OCI-M2 (cell line): ENCODE results near the gene MRPL54.

Source experiments
- DNase-seq: peaks from one replicate; lab custom pipeline; 2025; ENCODE audit not compliant: unreplicated experiment; lab: John Stamatoyannopoulos, UW

MRPL54 gene

DNA sequence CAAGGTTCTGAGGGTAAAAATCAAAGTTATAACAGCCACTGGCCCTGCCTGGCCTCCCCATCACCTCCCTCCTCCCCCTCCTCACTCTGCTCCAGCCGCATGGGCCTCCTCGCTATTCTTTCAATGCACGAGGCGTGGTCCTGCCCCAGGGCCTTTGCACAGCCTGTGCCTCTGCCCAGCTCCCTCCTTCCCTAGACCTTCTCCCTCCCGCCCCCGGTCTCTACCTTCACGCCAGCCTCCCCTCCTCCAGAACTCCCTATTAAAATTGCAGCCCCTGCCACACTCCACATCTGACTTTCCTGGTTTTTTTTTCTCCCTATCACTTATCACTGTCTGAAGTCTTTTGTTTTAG lies 6.2 kb downstream of the MRPL54 start:
- DNase-seq, result no peak

DNA sequence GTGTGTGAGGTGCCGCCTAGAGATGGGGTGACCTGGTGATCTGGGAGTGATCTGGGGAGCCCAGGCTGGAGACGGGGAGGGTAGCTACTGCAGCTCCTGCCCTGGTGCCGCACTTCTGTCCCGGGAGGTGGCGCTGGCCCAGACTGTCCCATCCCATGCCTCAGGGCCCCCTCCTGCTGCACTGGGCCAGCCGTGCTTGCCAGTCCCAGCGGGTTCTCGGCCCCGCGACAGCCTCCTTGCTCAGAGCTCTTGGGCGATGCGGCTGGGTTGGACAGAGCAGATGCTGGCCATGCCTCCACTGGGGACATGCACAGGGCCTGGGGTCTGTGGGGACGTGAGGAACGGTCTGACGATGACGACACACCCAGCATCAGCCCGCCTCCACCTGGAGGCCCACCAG lies 7.0 kb downstream of the MRPL54 start:
- DNase-seq, result no peak

DNA sequence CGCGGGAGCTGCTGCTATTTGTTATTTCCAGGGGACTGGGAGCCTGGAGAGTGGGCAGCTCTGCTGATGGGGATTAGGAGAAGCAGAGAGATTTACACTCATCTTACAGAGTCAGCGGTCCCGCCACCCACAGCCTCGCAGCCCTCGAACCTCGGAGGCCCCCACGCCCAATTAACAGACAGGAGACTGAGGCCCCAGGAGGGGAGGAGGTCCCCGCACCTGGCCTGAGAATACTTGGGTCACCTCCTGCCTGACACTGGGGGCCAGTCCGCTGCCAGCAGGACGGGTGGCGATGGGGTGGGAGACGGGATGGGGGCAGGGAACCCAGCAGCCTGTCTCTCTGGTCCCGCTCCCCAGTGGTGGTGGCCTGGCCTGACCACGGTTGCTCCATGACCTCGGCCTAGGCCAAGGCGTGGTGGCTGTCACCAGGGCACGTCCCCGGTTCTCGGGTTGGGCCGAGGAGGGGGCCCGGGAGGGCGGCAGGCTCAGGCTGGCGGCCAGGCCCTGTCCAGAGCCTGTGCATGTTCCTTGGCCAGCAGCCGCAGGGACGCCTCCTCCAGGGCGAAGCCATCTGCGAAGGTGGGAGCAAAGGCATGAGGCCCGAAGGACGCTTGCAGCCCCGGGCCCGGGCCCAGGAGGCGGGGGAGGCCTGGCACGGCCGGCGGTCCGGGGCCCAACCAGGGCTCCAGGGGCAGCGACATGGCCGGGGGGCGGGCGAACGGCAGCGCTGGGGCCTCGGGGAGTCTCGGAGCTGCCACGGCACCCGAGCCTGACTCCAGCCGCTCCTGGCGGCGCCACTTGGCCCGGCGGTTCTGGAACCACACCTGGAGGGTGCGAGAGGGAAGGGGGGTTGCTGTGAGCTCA lies 7.9 kb downstream of the MRPL54 start:
- no peak for DNase-seq

DNA sequence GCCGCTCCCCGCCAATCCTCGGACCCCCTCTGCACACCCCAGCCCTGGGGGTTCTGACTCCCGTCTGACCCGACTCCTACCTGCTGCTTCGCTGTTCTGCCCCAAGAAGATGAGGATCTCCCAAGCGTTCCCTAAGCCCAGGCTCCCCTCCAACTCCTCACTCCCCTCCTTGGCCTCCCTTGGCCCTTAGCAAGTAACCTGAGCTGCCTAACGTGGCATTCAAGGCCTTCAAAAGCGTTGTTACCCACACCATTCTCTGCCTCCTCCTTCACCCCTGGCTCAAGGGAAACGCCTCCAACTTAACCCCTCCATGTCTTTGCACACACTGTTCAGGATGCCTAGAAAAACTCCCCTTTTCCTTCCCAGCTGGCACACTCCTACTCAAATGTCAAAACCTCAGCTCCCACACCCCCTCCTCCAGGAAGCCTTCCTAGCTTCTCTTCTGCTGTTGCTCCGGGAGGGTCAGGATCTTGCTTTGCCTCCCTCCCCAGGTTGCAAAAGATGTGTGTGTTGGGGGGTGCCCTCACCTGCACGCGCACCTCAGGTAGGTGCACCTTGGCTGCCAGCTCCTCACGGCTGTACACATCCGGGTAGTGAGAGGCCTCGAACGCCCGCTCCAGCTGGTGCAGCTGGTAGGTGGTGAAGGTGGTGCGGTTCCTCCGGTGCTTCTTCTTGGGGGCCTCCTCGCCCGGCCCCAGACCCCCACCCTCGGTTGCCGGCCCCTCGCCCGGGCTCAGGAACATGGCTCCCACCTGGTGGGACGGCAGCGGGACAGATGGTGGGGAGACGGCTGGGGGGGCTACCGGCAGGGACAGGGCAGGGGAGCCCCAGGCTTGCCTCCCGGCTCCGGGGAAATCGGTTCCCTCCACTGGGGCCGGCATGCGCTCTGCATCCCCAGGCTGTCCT lies 8.8 kb downstream of the MRPL54 start:
- no peak for DNase-seq

DNA sequence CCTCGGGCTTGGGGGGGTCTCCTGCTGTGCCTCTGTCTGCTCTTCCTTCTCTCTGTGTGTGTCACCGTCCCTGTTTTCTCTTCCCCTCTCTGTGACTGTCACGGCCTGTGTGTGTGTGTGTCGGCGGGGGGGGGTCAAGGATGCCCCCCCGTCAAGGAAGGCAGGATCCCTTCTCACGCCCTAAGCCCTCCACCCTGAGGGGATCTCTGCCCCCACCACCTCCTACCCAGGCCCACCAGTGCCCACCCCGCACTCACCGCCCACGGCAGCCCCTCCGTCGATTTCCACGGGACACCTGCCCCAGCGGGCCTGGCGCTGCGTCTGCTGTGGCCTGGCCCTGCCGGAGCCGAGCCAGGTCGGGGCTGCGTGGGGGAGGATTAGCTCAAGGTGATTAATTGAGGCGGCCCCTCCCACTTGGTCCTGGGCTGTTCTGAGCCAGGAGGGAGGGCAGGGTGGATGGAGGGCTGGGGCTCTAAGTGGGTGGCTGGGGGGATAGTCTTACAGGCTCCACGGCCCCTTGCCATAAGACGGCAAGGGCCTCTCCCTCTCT lies 9.5 kb downstream of the MRPL54 start, which contains the start of gene RAX2:
TSS of gene RAX2 (minus strand) at position 323 of the 550 bp plus-strand sequence. CDS start 486 bp downstream, outside the sequence.
- DNase-seq, result no peak

DNA sequence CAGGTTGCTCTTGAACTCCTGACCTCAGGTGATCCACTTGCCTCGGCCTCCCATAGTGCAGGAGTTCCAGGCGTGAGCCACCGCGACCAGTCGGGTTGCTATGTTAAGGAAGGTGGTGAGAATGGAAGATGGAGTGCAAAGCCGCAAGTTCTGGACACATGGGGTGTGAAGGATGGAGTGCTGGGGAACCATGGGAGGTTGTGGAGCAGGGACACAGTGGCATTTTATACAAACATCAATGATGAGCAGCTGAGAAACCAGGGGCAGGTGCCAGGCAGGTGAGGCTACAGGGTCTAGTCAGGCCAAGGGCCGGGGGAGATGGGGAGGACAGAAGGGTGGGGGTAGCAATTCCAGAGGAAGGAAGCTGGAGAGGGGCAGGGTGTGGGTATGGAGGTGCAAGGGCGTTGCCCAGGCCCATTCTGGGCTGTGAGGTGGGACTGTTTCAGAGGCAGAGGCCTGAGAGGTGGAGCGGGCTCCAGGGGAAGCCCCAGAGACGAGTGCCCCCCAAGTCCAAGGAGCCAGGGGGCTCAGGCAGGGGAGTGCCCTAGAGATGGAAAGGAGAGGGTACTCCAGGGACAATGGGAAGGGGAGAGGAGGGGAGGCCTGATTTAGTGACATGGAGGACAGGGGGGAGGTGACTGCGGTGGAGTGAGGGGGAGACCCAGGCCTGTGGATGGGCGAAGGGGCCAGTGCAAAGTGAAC lies 11.5 kb downstream of the MRPL54 start:
- DNase-seq, result no peak

DNA sequence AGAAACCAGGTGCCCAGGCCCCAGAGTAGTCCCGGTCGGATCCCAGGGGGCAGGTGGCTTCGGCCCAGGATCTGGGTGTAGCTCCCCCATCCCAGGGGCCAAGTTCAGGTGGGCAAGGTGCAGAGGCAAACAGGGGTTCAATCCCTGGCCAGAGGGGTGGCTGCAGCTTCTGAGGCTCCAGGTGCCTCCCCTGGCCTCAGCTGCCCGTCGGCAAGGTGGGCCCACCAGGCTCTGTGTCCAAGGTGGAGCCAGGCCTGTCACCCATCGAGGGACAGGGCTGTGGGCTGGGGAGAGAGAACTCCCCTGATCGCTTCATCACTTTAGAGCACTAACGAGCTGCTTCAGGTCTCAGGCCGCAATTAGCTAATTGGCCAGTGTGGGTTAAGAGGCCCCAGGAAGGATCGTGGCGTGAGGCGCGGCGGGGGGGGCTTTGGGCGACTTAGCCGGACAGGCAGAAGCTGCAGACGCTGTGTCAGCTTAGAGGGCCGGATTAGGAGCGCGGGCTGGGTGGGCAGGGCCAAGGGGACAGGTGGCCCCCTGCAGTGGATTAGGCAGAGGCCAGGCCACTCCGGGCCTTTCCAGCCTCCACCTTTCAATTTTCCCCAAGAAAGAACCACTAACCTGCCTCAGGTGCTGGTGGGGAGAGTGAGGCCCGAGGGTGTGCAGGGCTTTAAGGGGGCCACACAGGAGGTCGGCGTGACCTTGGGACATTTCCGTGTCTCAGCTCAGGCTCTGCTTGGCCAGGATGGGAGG lies 12.3 kb downstream of the MRPL54 start:
- no peak for DNase-seq

DNA sequence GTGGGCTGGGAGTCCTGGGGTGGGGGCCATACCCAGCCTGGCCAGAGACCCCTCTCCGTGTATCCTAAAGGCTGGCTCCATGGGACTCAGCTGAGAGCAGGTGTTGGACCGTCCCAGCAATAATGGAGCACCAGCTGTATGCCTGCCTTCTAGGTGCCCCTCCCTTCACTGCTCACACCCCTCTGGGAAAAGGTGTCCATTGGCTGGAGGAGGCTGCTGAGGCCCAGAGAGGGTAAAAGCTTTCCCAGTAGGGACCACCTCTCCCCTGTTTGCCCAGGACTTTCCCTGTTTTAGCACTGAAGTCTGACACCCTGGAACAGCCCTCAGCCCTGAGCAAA lies 12.9 kb downstream of the MRPL54 start:
- DNase-seq, result no peak

DNA sequence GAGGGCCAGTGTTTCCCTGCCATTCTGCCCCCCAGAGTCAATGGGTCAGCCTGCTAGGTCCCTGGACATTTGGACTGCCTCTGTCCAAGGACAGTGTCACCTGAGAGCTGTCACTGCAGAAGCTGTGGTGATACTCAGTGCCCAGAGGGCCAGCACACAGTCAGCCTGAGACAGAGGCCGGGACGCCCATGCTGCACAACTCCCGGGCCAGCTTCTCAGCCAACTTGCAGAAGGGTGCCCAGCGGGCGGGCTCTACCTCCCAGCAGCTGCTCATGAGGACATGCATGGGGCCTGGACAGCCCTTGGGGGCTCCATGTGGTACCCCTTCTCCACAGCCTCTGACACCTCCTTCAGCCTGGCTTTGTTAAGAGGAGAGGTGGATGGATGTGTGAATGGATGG lies 13.3 kb downstream of the MRPL54 start:
- DNase-seq, result no peak

DNA sequence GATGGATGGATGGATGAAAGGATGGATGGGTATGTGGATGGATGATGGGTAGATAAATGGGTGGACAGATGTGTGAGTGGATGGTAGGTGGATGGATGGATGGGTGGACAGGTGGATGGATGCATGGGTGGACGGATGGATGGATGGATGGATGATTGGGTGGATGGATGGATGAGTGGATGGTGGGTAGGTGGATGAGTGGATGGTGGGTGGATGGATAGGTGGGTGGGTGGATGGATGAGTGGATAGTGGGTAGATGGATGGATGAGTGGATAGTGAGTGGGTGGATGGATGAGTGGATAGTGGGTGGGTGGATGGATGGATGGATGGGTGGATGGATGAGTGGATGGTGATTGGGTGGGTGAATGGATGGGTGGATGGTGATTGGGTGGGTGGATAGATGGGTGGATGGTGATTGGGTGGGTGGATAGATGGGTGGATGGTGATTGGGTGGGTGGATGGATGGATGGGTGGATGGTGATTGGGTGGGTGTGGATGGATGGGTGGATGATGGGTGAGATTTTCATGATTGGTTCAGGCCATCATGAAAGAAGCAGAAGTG lies 14.1 kb downstream of the MRPL54 start:
- DNase-seq, result no peak

DNA sequence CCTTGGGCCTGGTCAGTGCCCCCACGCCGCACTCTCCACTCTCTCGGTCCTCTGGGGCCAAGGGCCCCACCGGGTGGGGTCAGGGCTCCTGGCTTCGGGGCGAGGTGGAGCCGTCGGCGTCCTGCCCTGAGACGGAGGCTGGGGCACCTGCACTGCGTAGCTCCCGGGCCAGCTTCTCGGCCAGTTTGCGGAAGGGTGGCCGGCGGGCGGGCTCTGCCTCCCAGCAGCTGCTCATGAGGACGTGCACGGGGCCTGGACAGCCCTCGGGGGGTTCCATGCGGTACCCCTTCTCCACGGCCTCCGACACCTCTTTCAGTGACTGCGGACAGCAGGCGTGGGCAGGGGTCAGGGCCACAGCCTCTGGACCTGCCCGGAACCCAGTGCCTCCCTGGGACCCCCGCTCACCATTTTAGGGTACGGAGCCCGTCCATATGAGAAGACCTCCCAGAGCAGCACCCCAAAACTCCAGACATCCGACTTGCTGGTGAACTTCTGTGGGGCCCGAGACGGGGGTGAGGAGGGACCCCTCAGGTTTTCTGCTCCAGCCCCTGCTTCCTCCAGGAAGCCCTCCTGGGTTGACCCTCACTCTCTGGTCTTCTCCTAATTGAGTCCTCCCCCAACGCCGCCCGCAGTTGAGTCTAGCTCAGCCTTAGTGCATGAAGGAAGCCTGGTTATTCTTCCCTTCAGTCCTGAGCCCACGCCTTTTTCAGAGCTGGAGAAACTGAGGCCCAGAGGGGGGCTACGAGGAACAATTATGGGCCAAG lies 15.8 kb downstream of the MRPL54 start:
- DNase-seq, result no peak

DNA sequence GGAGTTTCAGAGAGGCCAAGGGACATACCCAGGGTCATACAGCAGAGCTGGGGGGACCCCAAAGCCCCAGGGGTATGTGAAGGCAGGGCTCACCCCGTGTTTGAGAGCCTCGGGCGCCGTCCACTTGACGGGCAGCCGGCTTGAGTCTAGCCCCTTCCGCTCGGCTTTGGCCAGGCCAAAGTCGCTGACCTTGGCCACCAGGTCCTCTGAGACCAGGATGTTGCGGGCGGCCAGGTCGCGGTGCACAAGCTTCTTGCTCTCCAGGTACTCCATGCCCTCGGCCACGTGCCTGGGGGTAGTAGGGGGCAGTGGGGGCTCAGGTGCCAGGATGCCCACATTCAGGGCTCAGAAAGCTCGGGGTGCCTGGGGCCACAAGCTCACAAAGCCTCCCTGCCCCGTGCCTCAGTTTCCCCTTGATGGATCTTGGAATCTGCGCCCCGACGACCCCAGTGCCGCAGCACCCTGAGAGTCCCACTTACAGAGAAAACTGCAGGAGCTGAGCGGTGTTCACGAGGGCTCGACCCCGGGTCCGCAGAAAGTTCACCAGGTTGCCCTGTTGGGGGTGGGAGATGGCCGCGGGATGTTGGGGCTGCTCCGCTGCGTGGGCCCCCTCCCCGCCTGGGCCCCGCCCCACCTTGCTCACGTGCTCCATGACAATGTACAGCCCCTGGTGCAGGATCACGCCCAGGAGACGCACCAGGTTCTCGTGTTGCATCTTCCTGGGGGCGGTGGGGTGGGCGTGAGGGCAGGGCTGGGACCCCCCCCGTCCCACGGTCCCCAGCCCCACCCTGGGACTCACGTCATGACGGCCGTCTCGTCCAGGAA lies 16.6 kb downstream of the MRPL54 start:
- DNase-seq, result no peak

DNA sequence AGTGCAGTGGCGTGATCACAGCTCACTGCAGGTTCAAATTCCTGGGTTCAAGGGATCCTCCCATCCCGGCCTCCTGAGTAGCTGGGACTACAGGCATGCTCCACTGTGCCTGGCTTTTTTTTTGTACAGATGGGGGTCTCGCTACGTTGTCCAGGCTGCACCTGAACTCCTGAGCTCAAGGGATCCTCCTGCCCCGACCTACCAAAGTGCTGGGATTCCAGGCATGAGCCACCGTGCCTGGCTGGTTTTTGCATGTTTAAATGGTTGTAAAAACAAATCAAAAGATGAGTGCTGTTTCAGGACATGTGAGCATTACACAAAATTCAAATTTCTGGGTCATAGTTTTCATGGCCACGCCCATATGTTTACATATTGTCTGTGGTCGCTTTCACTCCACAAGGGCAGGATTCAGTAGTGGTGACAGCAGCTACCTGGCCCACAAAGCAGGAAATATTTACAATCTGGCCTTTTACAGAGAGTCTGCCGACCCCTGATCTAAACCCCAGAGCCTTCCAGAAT lies 18.4 kb downstream of the MRPL54 start:
- DNase-seq, result no peak

DNA sequence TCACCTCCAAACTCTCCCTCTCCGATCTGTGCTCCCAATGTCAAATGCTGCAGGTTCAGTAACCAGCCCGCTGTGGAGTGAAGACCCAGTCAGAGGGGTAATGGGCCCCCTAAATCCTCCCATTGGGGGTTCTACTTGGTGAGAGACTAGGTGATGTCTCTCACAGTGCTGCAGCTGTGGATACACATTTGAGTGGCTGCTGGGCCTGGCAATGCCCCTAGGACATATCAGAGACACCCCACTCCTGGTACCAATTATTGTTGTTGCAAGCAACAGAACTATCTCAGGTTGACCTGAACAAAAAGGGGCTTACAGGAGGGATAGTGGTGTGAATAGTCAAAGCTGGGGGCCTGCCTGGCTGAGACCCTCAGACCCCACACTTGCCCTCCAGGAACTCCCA lies 19.1 kb downstream of the MRPL54 start:
- DNase-seq, result no peak

DNA sequence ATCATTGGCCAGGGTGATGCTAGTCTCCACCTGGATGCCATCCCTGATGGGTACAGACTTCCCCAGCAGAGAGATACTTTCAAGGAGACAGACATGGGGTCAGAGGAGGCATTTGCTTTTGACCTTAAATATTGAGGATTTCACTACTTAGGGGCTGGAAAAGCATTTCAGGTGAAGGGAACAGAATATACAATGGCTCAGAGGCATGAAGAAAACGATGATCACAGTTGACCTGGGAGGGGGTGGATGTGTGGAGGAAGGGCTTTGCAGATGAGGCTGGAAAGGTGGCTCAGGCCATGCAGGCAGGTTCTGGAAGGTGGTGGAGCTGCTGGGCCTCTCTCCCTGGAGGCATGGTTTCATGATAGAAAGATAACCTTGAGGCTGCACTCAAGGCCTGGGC lies 19.8 kb downstream of the MRPL54 start:
- DNase-seq, result no peak

DNA sequence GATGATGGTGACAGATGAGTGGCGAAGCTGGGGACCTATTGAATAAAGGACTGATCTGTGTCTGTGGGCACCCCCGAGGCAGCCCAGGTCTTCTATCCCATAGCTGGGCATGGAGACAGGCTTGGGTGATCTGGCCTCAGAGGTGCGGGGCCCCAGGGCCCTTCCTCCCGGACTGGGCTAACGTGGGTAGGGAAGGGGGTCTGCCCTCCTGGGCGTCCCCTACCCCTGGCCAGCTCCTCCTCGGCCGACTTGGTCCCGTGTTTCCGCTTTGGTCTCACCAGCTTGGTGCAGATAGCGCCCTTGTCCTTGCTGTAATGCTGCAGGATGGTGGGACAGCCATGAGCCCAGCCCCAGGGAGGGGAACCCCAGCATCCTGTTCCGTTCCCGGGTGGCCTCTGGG lies 20.4 kb downstream of the MRPL54 start:
- DNase-seq, result no peak

DNA sequence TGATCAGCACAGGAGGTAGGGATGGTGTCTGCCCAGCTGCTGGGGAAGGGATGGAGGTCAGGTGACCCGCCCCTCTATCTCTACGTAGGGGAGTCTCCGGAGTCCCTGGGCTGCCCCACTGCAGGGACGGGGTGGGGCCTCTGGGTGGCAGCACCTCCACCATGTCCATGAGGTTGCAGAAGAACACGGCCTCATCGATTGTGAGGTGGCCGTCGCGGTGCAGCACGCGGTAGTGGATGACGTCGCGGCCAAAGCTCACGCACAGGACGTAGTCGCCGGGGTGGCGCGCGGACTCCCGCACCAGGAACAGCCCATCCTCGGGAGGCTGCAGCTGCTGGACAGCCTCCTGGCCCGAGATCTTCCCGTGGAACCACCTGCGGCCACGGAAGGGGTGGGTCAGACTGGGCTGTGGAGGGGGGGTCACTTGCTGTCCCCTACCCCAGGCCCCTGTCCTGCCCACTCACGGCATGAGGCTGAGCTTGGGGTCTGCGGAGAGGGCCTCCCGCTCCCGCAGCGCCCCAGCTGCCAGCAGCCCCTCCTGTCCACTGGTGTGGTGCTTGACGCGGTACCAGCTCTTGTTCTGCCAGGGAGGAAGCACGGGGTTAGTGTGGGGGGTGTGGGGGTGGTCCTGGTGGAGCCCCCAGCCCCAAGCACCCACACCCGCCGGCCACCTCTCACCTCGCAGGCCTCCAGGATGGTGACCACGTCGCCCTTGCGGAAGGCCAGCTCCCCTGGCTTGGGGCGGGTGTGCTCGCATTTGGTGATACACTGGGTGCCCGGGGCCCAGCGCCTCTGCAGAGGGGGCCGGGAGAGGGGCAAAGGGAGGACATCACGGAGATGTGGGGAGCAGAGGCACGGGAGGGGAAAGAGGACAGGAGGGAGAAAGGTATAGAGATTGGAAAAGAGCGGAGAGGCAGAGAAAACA lies 21.4 kb downstream of the MRPL54 start:
- DNase-seq, result no peak
